Stomach (tissue), 9 donors: Measurements from ENCODE around the gene BTF3L4. TPM values are rescaled to one million over a fixed set of nuclear protein-coding genes. Genes with fewer than 3 reads are reported as not detected.
"Not testable (repeated sequence)": the region's sequence is repeated elsewhere in the genome, so short reads cannot be mapped to it uniquely, and the experiment has no call there.

Experiments
- DNase-seq, 2 donors: peaks; one replicate each; pipeline versions ENCODE4 v3.0.0 to v3.0.0-alpha.2; 2013 to 2019
- H3K27ac ChIP-seq, 5 donors: fragments of 200-600 bp in 4 of 5; sonication (generic) in 4 of 5; one replicate each; pipeline ENCODE4 v1.5.1; 2013 to 2019; ENCODE audit warnings: mild to moderate bottlenecking in 1 of 5, moderate library complexity in 1 of 5
- H3K27me3 ChIP-seq, 3 donors: fragments of 200-600 bp; sonication (generic); one replicate each; pipeline ENCODE4 v1.5.1; 2017 to 2019; ENCODE audit warnings: mixed run types in 1 of 3
- H3K36me3 ChIP-seq, 4 donors: fragments of 200-600 bp; sonication (generic); 1 replicate in 3 of 4; 2 replicates in 1 of 4; pipeline ENCODE4 v1.5.1; 2016 to 2019
- H3K4me1 ChIP-seq, 4 donors: fragments of 200-600 bp; sonication (generic); one replicate each; pipeline ENCODE4 v1.5.1; 2016 to 2019
- H3K4me3 ChIP-seq, 4 donors: fragments of 200-600 bp; sonication (generic) in 3 of 4; one replicate each; pipeline ENCODE4 v1.5.1; 2016 to 2019; ENCODE audit warnings: mild to moderate bottlenecking in 1 of 4
- H3K9me3 ChIP-seq, 4 donors: fragments of 200-600 bp; sonication (generic); one replicate each; pipeline ENCODE4 v1.5.1; 2016 to 2019
- EP300 ChIP-seq: sonication (generic); formaldehyde crosslinking; IDR thresholded peaks from one replicate; pipeline ENCODE4 v1.6.1; 2017; ENCODE audit warnings: antibody characterized with exemption
- POLR2A ChIP-seq, 4 donors: fragments of 450-650 bp; IDR thresholded peaks; one replicate each; pipeline ENCODE4 v1.6.1; 2016; ENCODE audit warnings: antibody characterized with exemption in 4 of 4, control low read depth in 2 of 4, mild to moderate bottlenecking in 1 of 4, moderate library complexity in 1 of 4
- POLR2AphosphoS5 ChIP-seq, 3 donors: sonication (generic); formaldehyde crosslinking; IDR thresholded peaks; one replicate each; pipeline ENCODE4 v1.6.1; 2016; ENCODE audit warnings: antibody characterized with exemption in 3 of 3
- WGBS, 5 donors: extraction: QIAGEN DNeasy Blood & Tissue Kit in 3 of 5; methylation state at CpG; one replicate each; pipeline versions ENCODE4 v1.1.5 to v1.1.7; 2013 to 2018; 5-methylcytosine and 5-hydroxymethylcytosine counted together
- intact Hi-C: fragments of 100-400 bp; cut with DNase I; formaldehyde crosslinking; loops from one replicate; pipeline ENCODE4 v1.15.1; 2023; ENCODE audit warnings: low total_unique reads
- polyA plus RNA-seq, 3 donors: library from polyadenylated mRNA; stranded (reverse); fragments of 200-250 nt; gene quantifications; one replicate each; pipeline ENCODE4 v1.2.3, GENCODE V29; 2013
- total RNA-seq, 5 donors: library from RNA; depleted of rRNA; stranded (reverse); fragments of >200 nt; gene quantifications; one replicate each; pipeline versions ENCODE4 v1.1.0 to v1.2.3, GENCODE V29; 2014 to 2016
- TF ChIP-seq, protein P1 (sequence below), 7 experiments: fragments of 450-650 bp in 4 of 7; fragments of 200-600 bp in 3 of 7; sonication (generic) in 3 of 7; IDR thresholded peaks; one replicate each; pipeline ENCODE4 v1.5.1; 2016 to 2019; ENCODE audit warnings: antibody characterized with exemption in 7 of 7, control low read depth in 2 of 7, mild to moderate bottlenecking in 1 of 7
- donor health status: healthy with polysubstance abuse.
- donor health status: Bipolar disorder and iron deficiency.
- donor health status: healthy.

The BTF3L4 gene
- total and polyA plus RNA-seq, 8 donors = 6.7 to 287 (median 41.2) TPM

DNA sequence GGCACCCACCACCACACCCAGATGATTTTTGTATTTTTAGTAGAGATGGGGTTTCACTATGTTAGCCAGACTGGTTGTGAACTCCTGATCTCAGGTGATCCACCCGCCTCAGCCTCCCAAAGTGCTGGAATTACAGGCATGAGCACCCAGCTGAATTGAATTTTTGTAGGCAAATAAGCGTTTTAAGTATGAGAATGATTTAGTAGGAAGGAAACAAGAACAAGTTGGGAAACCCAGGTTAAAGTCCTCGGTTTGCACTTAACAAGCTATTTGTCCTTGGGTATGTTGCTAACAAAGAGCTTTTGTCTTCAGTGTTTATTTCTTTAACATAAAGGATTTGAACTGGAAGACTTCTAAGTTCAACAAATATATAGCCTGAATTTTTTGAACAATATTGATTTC lies 23.9 kb downstream of the BTF3L4 start:
- peaks cover 4 to 53% (median 45%) of the 10 kb centered on the region in 4 donors for H3K36me3 ChIP-seq
- intact Hi-C loops = no loop called here
- H3K4me1 ChIP-seq = peaks cover 0 to 6% (median 0%) of the 10 kb centered on the region in 4 donors
- WGBS, 5 donors = 27 to 56% (median 48%) methylated on average over 3 of the region's 3 CpGs
- H3K4me3 ChIP-seq = no peak overlapping the region
- peak overlapping the region in 1 of 5 donors; percentile 35 for H3K27ac ChIP-seq
- H3K9me3 ChIP-seq = no peaks in the 10 kb centered on the region
- peak in 1 of 2 donors; percentile 75 for DNase-seq
- TF ChIP-seq POLR2A (IDR thresholded peaks at IDR 0.05) (no peak), POLR2AphosphoS5 (IDR thresholded peaks at IDR 0.05) (no peak), EP300 (no peak)
- TF ChIP-seq, protein P1, sequence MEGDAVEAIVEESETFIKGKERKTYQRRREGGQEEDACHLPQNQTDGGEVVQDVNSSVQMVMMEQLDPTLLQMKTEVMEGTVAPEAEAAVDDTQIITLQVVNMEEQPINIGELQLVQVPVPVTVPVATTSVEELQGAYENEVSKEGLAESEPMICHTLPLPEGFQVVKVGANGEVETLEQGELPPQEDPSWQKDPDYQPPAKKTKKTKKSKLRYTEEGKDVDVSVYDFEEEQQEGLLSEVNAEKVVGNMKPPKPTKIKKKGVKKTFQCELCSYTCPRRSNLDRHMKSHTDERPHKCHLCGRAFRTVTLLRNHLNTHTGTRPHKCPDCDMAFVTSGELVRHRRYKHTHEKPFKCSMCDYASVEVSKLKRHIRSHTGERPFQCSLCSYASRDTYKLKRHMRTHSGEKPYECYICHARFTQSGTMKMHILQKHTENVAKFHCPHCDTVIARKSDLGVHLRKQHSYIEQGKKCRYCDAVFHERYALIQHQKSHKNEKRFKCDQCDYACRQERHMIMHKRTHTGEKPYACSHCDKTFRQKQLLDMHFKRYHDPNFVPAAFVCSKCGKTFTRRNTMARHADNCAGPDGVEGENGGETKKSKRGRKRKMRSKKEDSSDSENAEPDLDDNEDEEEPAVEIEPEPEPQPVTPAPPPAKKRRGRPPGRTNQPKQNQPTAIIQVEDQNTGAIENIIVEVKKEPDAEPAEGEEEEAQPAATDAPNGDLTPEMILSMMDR (IDR thresholded peaks at IDR 0.05) = no peak
- H3K27me3 ChIP-seq = no peaks in the 10 kb centered on the region

DNA sequence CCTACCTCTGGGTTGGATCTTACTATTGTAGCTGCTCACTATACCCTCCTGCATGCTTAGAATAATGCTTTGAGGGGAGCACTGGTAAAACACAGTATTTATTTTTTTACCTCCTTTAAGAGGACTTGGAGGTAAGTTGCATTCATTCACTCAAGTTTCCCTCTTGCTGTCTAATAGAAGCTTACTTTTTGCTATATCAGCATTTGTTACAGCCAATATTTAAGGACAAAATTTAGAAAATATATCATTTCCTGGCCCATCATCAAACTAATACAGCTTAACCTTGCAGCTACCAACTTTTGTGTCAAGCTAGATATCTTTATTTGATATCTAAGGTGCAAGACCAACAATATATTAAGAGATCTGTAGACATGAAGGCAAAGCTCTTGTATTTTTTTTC lies 31.8 kb downstream of the BTF3L4 start:
- H3K4me1 ChIP-seq, H3K4me3 ChIP-seq, intact Hi-C loops, H3K27me3 ChIP-seq, H3K9me3 ChIP-seq, H3K27ac ChIP-seq, DNase-seq: not testable (repeated sequence)
- peaks cover 8 to 79% (median 72%) of the 10 kb centered on the region in 4 donors for H3K36me3 ChIP-seq

DNA sequence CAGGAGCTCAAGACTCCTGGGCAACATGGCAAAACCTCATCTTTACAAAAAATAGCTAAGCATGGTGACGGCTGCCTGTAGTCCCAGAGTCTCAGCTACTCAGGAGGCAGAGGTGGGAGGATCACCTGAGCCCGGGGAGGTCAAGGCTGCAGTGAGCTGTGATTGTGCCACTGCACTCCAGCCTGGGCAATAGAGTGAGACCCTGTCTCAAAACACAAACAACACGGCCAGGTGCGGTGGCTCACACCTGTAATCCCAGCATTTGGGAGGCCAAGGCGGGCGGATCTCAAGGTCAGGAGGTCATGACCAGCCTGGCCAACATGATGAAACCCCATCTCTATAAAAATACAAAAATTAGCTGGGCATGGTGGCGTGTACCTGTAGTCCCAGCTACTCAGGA lies 38.2 kb downstream of the BTF3L4 start:
- H3K36me3 ChIP-seq = peaks cover 0 to 33% (median 21%) of the 10 kb centered on the region in 4 donors
- H3K27ac ChIP-seq, H3K4me3 ChIP-seq, H3K4me1 ChIP-seq, DNase-seq, H3K27me3 ChIP-seq, H3K9me3 ChIP-seq, intact Hi-C loops: not testable (repeated sequence)
- WGBS, 5 donors = 89 to 95% (median 92%) methylated on average over 6 to 7 of the region's 7 CpGs

DNA sequence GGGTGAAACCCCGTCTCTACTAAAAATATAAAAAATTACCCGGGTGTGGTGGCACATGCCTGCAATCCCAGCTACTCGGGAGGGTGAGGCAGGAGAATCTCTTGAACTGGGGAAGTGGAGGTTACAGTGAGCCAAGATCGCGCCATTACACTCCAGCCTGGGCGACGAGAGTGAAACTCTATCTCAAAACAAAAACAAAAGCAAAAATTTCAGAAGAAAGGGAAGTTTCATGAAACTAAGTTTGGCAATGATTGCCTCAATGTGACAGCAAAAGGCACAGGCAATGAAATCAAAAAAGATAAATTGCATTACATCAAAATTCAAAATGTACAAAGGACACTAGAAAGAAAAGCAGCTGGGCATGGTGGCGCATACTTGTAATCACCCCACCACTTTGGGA lies 40.1 kb downstream of the BTF3L4 start:
- WGBS, 5 donors = 68 to 75% (median 72%) methylated on average over 8 of the region's 8 CpGs
- Histone ChIP-seq H3K36me3 (peaks cover 0 to 15% (median 6%) of the 10 kb centered on the region in 4 donors), H3K4me1 (peaks cover 0 to 5% (median 0%) of the 10 kb centered on the region in 4 donors), H3K27me3 (no peaks in the 10 kb centered on the region), H3K9me3 (no peaks in the 10 kb centered on the region), H3K27ac (no peak overlapping the region), H3K4me3 (no peak overlapping the region)
- no peak for DNase-seq
- no peak for TF ChIP-seq POLR2A (IDR thresholded peaks at IDR 0.05)
- TF ChIP-seq EP300 = no peak
- no peak for TF ChIP-seq POLR2AphosphoS5 (IDR thresholded peaks at IDR 0.05)
- TF ChIP-seq, protein P1 (IDR thresholded peaks at IDR 0.05) = no peak
- intact Hi-C loops = no loop called here

DNA sequence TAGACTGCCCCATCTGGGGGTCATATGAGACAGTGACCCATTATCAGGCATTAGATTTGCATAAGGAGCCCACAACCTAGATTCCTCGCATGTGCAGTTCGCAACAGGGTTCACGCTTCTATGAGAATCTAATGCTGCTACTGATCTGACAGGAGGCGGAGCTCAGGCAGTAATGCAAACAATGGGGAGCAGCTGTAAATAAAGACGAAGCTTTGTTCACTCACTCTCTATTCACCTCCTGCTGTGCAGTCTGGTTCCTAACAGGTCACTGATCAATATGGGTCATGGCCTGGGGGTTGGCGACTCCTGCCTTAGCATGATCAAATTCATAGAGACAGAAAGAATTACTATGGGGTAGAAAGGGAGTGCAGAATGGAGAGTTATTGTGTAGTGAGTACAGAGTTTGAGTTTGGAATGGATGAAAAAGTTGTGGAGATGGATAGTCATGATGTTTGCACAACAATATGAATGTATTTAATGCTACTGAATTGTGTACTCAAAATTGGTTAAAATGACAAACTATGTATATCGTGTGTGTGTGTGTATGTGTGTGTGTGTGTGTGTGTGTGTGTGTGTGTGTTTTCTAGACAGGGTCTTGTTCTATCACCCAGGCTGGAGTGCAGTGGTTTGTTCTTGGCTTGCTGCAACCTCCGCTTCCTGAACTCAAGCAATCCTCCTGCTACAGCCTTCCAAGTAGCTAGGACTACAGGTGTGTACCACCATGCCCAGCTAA lies 42.2 kb downstream of the BTF3L4 start:
- 27 to 43% (median 35%) methylated on average over 8 of the region's 8 CpGs for WGBS, 5 donors
- no peaks in the 10 kb centered on the region for H3K9me3 ChIP-seq
- no peak overlapping the region for H3K27ac ChIP-seq
- peak in 1 of 2 donors; percentile 12 for DNase-seq
- intact Hi-C loops = no loop called here
- H3K27me3 ChIP-seq = no peaks in the 10 kb centered on the region
- TF ChIP-seq, protein P1 (IDR thresholded peaks at IDR 0.05) = no peak
- no peak for TF ChIP-seq EP300
- TF ChIP-seq POLR2A (IDR thresholded peaks at IDR 0.05) = no peak
- TF ChIP-seq POLR2AphosphoS5 (IDR thresholded peaks at IDR 0.05) = no peak
- H3K4me3 ChIP-seq = no peak overlapping the region
- no peaks in the 10 kb centered on the region for H3K36me3 ChIP-seq
- H3K4me1 ChIP-seq = peaks cover 0 to 5% (median 0%) of the 10 kb centered on the region in 4 donors
